Stimulated activated CD8-positive, alpha-beta memory T cell treated with anti-CD3 and anti-CD28 coated beads, Interleukin-12 subunit alpha, Interleukin-12 subunit beta, amount 100 ng/mL, for 24 hours (primary cell): ENCODE results near the gene MGAM2.
"Not testable (repeated sequence)": the region's sequence is repeated elsewhere in the genome, so short reads cannot be mapped to it uniquely, and the experiment has no call there.

Experiments used
- DNase-seq: peaks from one replicate; pipeline ENCODE4 v3.0.0-alpha.2; 2020; ENCODE audit errors: extremely low read depth

MGAM2 gene

DNA sequence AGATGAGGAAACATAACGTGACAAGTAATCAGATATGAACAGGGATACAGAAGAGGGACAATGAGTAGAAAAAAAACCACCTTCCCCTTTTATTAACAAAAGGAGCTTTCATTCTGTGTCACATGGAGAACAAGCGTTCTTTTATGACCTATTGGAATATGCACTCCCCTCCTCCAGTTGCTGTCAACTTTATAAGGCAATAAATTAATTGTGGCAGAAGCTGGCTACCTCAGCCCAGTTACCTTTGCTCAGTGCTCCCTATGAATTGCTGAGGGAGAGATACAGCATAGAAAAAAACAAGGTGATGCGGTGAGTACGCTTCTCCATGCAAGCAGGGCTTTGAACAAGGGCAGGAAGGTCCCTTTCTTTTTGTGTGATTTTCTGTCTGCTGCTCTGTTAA lies at the start of gene MGAM2:
Gene MGAM2, plus strand, starts transcription at position 220 of the 400 bp plus-strand sequence. CDS start 5,156 bp downstream, outside the sequence.
- no peak for DNase-seq

DNA sequence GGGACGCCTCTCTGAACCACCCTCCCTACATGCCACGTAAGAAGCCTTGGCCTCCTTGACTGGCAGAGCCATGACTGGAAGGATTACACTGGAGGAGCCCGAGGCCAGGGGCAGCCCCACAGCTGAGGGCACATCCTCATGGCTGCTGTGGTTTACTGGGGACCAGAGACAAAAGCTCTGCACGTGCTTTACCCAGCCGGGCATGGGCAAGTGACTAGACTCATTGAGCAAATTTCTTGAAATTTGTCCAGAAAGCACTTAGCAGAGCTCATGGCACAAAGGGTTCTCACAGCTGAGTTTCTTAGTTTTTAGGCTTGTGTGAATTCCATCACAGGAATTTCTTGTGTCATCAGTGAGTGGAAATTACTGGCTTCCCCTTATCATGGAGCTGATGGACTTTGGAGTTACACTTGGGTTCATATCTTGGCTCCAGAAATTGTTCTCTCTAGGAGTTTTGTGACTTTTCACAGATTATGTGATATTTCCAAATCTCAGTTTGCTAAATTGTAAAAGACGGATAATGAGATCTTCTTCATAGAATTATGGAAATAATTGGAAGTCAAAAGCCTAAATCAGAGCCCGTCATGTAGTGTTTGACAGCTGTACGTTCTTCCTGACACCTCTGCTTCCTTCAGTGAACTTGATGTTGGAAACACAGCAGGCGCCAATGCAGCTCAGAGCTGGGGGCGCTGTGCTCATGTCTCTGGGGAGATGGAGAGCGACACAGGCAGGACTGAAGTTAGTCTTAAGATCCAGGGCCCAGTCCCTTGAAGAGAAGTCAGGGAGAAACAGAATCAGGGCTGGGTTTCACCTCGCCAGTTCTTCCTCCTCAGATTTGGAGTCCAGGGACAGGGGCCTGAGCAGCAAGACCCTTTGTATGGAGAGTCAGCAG lies 47.7 kb upstream of the MGAM2 start:
- DNase-seq: no peak

- DNase-seq: no peak
Observed at GRCh38 chr7:142066536-142066935, 45.0 kb upstream of the MGAM2 start.

GRCh38 chr7:142077762-142078161 lies 33.8 kb upstream of the MGAM2 start:
- DNase-seq: no peak

- no peak for DNase-seq
Observed at GRCh38 chr7:142083605-142084004, 27.9 kb upstream of the MGAM2 start.

DNA sequence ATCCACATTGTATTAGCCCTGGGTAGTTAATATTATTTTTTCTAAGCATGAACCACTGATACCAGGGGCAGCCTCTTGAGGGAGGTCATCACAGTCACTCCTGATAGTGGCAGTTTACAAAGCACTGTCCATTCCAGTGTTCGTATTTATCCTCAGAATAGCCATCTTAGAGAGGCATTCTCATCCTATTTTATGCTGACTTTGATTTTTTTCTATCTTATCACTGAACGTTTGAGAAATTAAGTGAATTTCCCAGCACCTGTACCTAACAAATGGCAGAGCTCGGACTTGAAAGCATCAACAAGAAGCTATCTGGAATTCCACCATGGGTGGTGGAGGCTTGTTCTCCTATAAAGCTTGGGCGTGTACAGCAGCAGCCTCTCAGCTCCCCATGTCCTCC lies 26.1 kb upstream of the MGAM2 start:
- DNase-seq: no peak

- no peak for DNase-seq
Observed at GRCh38 chr7:142088022-142088714, 23.4 kb upstream of the MGAM2 start.

- DNase-seq: no peak
Observed at GRCh38 chr7:142089035-142089434, 22.5 kb upstream of the MGAM2 start.

DNA sequence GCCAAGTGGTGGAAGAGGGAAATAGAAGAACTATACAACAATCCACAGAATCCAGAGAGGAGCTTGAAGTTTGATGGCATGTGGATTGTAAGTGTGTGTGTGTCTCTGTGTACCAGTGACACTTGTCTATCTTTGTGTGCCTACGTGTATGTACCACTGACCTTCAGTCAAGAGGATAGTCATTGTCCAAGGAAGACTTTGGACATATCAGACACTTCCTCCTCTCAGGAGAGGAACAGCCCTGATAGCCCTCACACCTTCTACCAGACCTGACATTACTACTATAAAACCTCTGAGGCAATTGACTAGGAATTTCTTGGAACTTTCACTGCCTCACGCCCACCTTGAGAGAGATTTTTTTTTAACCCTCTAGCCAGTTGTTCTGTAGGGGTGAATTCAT lies 19.6 kb upstream of the MGAM2 start:
- no peak for DNase-seq

DNA sequence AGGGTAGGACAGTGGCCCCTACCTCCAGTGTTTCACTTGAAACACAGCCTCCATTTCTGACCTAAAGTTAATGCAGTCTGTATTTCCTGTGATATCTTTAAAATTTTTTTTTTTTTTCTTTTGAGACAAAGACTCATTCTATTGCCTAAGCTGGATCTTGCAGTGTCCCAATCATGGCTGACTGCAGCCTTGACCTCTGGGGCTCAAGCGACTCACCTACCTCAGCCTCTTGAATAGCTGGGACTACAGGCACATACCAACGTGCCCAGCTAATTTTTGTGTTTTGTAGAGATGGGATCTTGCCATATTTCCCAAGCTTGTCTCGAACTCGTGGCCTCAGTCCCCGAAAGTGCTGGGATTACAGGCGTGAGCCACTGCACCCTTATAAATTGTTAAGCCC lies 16.7 kb upstream of the MGAM2 start:
- DNase-seq: no peak

- DNase-seq: no peak
Observed at GRCh38 chr7:142097571-142097970, 13.9 kb upstream of the MGAM2 start.

GRCh38 chr7:142098004-142098403 lies 13.5 kb upstream of the MGAM2 start:
- DNase-seq: no peak

DNA sequence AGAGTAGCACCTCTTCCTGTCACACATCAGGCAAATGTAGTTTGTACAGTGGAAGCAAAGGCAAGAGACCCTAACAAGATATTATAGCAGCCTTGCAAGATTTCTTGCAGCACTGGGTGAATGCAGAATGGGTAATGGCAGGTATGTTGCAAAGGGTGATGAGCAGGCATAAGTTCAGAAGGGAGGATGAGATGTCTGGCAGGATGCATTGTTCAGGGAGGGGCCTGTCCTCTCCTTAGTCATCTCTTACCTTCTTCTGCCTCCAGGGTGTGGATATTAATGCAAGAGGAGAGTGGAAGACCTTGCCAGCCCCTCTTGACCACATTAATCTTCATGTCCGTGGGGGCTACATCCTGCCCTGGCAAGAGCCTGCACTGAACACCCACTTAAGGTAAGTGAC lies 12.2 kb upstream of the MGAM2 start:
- DNase-seq: not testable (repeated sequence)

DNA sequence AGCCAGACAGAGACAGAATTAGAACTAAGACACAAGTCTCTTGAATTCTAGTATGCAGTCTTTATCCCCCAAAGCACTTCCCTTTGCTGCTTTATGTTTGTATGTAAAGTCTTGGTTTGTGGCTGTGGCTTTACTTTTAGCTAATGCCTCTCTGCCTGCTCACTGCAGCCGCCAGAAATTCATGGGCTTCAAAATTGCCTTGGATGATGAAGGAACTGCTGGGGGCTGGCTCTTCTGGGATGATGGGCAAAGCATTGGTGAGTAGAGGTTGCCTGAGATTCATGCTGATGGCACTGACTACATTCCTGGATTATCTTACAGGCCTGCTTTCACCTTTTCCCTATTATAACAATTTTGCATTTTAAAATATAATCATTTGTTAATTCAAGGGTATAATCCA lies 10.9 kb upstream of the MGAM2 start:
- DNase-seq: no peak

DNA sequence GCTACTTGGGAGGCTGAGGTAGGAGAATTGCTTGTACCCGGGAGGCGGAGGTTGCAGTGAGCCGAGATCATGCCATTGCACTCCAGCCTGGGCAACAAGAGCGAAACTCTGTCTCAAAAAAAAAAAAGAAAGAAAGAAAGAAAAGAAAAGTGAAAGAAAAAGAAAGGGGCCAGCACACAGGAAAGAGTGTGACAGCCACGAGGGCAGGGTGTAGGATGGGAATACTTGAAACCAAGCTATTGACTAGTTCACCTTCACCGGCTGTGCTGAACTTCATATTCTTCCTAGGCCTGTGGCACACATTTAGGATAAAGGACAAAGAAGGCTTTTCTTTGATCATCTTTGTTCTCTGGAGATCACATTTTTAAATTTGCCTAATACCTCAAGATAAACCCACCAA lies 9.7 kb upstream of the MGAM2 start:
- DNase-seq: not testable (repeated sequence)

DNA sequence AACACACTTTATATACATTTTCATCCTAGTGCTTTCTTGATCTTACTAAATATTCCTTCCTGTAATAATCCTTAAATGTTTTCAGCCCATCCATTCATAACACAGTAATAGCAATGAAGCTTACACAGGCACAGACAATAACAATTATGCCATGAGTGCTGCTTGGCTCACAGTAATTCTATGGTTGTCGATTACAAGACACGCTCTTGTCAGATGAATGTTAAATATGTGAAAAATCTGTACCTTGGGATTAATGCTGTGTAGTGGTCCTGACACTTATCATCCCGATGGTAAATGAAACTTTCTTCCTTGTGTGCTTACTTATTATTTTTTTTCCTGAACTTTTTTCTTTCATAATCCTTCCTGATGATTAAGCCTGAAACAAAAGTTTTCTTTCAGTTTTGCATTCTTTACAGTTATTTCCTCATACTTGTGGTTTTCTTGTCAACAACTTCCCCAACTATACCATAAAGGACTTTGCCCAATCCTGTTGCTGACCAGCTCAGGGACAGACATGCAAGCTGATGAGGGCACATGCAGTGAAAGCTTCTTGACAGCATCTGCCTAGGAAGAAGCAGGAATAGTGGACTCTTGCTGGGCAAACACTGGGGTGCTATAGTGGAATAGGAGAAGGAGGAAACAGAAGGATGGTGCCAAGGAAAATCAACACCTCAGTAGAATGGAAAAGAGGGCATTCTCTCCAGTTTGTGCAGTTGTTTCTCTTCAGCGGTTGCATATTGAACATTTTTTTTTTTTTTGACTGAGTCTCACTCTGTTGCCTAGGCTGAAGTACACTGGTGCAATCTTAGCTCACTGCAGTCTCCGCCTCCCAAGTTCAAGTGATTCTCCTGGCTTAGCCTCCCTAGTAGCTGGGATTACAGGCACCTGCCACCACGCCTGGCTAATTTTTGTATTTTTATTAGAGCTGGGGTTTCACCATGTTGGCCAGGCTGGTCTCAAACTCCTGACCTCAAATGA lies 6.7 kb upstream of the MGAM2 start:
- DNase-seq: no peak

- no peak for DNase-seq
Observed at GRCh38 chr7:142108728-142109505, 2.6 kb upstream of the MGAM2 start.

DNA sequence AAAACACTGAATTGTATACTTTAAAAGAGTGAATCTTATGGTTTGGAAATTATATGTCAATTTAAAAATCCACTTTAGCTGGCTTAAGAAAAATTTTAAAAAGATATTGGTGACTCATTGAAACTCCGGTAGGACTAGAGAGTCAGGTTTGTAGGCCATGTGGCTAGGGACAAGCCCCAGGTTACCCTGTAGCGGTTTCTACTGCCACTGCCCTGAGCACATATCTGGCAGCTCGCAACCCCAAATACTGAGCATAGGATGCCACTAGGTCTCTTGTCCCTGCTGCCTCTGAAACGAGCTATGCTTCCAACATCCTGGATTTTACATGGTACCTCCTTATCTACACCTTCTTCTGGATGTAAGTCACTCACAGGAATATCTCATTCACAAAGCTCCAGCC lies 1.4 kb upstream of the MGAM2 start:
- no peak for DNase-seq

GRCh38 chr7:142110638-142111037 lies 880 bp upstream of the MGAM2 start:
- DNase-seq: no peak

- no peak for DNase-seq
Observed at GRCh38 chr7:142112086-142112485, 568 bp downstream of the MGAM2 start.

DNA sequence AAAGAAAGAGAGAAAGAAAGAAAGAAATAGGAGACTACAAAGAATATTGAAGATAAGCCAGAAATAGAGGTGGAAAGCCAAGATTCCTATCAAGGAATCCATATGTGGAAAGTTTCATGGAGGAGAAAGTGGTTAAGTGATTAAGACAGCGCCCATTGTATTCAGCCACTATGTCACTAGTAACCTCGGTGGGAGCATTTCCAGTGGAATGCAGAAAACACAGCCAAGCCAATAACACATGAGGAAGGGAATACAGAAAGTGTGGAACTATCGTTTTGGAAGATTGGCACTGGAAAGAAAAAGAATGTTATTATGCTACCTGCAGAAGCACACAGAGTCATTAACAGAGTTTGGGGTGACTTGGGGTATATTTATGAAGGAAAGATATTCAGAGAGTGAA lies 2.7 kb downstream of the MGAM2 start:
- no peak for DNase-seq
